ENCODE results near the gene BAAT. TPM values are rescaled to one million over a fixed set of nuclear protein-coding genes. Genes with fewer than 3 reads are reported as not detected.

BAAT gene
- 0.40 to 0.67 TPM (median 0.57 TPM) in 5 replicates for total RNA-seq (2022; extraction: Qiagen RNA extraction; ENCODE audit: low read depth)

DNA sequence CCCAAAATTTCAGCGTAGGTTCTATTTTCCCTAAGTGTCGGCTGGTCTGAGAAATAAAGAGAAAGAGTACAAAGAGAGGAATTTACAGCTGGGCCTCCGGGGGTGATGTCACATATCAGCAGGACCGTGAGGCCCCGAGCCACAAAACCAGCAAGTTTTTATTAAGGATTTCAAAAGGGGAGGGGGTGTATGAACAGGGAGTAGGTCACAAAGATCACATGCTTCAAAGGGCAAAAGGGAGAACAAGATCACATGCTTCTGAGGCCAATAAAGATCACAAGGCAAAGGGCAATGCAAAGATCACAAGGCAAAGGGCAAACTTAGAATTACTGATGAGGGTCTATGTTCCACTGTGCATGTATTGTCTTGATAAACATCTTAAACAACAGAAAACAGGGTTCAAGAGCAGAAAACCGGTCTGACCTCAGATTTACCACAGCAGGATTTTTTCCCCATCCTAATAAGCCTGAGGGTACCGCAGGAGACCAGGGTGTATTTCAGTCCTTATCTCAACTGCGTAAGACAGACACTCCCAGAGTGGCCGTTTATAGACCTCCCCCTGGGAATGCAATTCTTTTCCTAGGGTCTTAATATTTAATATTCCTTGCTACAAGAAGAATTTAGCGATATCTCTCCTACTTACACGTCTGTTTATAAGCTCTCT, at the start of gene BAAT:
BAAT (minus strand) TSS at position 134 of the 664 bp plus-strand sequence. CDS start 13,602 bp downstream, outside the sequence.

DNA sequence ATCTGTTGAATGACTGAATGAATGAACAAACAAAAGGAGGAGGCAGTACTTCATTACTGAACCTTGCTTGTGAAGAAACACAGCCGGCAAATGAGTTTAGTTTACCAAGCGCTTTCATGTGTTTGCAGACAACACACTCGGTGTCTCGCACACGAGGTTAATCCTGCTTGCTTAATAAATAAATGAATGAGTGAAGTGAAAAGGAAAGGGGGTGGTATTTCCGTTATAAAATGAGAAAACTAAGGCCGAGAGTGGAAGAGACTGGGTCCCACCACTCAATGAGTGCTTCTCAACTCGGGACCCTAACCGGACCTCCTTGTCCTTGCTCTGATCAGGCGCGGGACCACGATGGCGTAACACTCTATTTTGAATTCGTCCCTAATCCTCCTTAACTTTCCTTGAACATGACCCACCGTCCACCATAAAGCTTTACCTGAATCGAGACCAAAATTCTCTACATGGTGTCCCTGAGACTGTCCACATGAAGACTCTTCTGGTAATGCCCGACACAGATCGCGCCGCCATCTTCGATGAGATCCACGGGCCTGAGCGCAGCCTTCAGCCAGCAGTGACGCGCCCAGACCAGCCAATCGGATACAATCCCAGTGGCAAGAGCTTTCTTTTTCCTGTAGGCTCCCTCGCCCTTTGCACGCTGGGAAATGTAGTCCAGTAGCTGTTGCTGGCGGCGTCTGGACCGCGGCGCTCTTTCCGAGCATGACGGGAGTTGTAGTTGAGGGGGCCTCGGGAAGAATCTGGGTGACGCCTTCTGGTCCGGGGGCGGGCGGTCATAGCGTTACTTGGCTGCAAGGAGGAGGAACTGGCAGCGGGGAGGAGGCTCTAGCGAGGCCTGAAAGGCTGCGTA, 13.5 kb upstream of the BAAT start, which contains the start of the genes MRPL50 and ZNF189:
MRPL50 (minus strand) TSS at position 551 of the 862 bp plus-strand sequence; CDS start at position 525, 26 bp downstream.
ZNF189 (plus strand) TSS at position 784 of the 862 bp plus-strand sequence. CDS start 306 bp downstream, outside the sequence.

Other genes starting within 250 kb of the BAAT start
- 14.2 to 16.8 TPM (median 15.9 TPM) in 5 replicates for gene MRPL50, start 13.6 kb upstream of the BAAT start, total RNA-seq (2022; extraction: Qiagen RNA extraction; ENCODE audit: low read depth)
- gene ZNF189, start 13.8 kb upstream of the BAAT start, total RNA-seq (2022; extraction: Qiagen RNA extraction; ENCODE audit: low read depth): 6.2 to 9.0 TPM (median 7.4 TPM) in 5 replicates
- gene ALDOB, start 50.8 kb upstream of the BAAT start, total RNA-seq (2022; extraction: Qiagen RNA extraction; ENCODE audit: low read depth): not detected in 5 replicates
- 21.1 to 26.5 TPM (median 26.0 TPM) in 5 replicates for gene RNF20, start 148.8 kb upstream of the BAAT start, total RNA-seq (2022; extraction: Qiagen RNA extraction; ENCODE audit: low read depth)
- not detected in 5 replicates for gene PPP3R2, start 210.0 kb upstream of the BAAT start, total RNA-seq (2022; extraction: Qiagen RNA extraction; ENCODE audit: low read depth)

All from A549 treated with DMSO at 1 μM for 4 hours (cell line).